ENCODE measurements around the gene GOLGA8M.
"Not testable (repeated sequence)": the region's sequence is repeated elsewhere in the genome, so short reads cannot be mapped to it uniquely, and the experiment has no call there.

Gene GOLGA8M
- 0 to 0.58 (median 0.35) reads per million in 3 donors for total RNA-seq

DNA sequence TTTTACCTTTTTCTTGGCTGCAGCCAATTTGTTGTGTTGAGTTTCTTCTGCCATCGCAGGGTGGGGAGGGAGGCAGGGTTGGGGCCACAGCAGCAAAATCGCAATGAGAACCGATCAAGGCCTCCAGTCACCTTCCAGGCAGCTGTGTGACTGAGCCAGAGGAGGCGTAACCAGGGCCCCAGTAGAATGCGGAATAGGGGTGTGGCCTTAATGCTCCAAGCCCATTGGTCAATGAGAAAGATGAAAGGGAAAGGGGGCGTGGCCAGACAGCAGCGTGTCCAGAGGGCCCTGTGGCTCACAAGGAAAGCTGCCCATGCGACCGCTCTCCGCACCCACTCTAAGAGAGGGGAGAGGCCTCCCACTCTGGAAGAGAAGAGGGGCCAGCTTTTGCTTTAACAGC is at the start of gene GOLGA8M:
TSS of gene GOLGA8M (minus strand) at position 152 of the 400 bp plus-strand sequence. CDS start at position 54, 98 bp downstream.
- H3K36me3 ChIP-seq (ENCODE audit: control insufficient read depth, insufficient read depth, low read length); H3K4me3 ChIP-seq (ENCODE audit: insufficient read depth, low read depth, low read length, poor library complexity, severe bottlenecking); H3K9me3 ChIP-seq (ENCODE audit: control insufficient read depth, low read length); DNase-seq; H3K4me1 ChIP-seq (ENCODE audit: control insufficient read depth, insufficient read depth, low read length, poor library complexity, severe bottlenecking); H3K27me3 ChIP-seq (replicated peaks; ENCODE audit: control insufficient read depth, insufficient read depth, low read length, poor library complexity, severe bottlenecking); H3K27ac ChIP-seq (ENCODE audit: insufficient read depth, low read length, poor library complexity, severe bottlenecking): not testable (repeated sequence)

- H3K27ac ChIP-seq (ENCODE audit: insufficient read depth, low read length, poor library complexity, severe bottlenecking) = not testable (repeated sequence)
These were observed 30.7 kb upstream of the GOLGA8M start for GRCh38 chr15:28742890-28743289.

GRCh38 chr15:28738590-28739292 is 26.5 kb upstream of the GOLGA8M start:
- H3K36me3 ChIP-seq (ENCODE audit: control insufficient read depth, insufficient read depth, low read length); H3K27ac ChIP-seq (ENCODE audit: insufficient read depth, low read length, poor library complexity, severe bottlenecking); DNase-seq; H3K27me3 ChIP-seq (replicated peaks; ENCODE audit: control insufficient read depth, insufficient read depth, low read length, poor library complexity, severe bottlenecking); H3K9me3 ChIP-seq (ENCODE audit: control insufficient read depth, low read length); H3K4me1 ChIP-seq (ENCODE audit: control insufficient read depth, insufficient read depth, low read length, poor library complexity, severe bottlenecking); H3K4me3 ChIP-seq (ENCODE audit: insufficient read depth, low read depth, low read length, poor library complexity, severe bottlenecking): not testable (repeated sequence)

More at GRCh38 chr15:28742890-28743289, 30.7 kb upstream of the GOLGA8M start:
- not testable (repeated sequence) for H3K4me3 ChIP-seq (ENCODE audit: insufficient read depth, low read depth, low read length, poor library complexity, severe bottlenecking); H3K4me1 ChIP-seq (ENCODE audit: control insufficient read depth, insufficient read depth, low read length, poor library complexity, severe bottlenecking); H3K36me3 ChIP-seq (ENCODE audit: control insufficient read depth, insufficient read depth, low read length); DNase-seq; H3K27me3 ChIP-seq (replicated peaks; ENCODE audit: control insufficient read depth, insufficient read depth, low read length, poor library complexity, severe bottlenecking); H3K9me3 ChIP-seq (ENCODE audit: control insufficient read depth, low read length)

GRCh38 chr15:28738200-28738561 is 26.0 kb upstream of the GOLGA8M start:
- not testable (repeated sequence) for H3K4me3 ChIP-seq (ENCODE audit: insufficient read depth, low read depth, low read length, poor library complexity, severe bottlenecking); H3K36me3 ChIP-seq (ENCODE audit: control insufficient read depth, insufficient read depth, low read length); H3K4me1 ChIP-seq (ENCODE audit: control insufficient read depth, insufficient read depth, low read length, poor library complexity, severe bottlenecking); H3K27ac ChIP-seq (ENCODE audit: insufficient read depth, low read length, poor library complexity, severe bottlenecking); H3K27me3 ChIP-seq (replicated peaks; ENCODE audit: control insufficient read depth, insufficient read depth, low read length, poor library complexity, severe bottlenecking); H3K9me3 ChIP-seq (ENCODE audit: control insufficient read depth, low read length); DNase-seq

GRCh38 chr15:28737521-28738199 is 25.4 kb upstream of the GOLGA8M start:
- H3K9me3 ChIP-seq (ENCODE audit: control insufficient read depth, low read length); H3K4me1 ChIP-seq (ENCODE audit: control insufficient read depth, insufficient read depth, low read length, poor library complexity, severe bottlenecking); H3K36me3 ChIP-seq (ENCODE audit: control insufficient read depth, insufficient read depth, low read length); H3K27me3 ChIP-seq (replicated peaks; ENCODE audit: control insufficient read depth, insufficient read depth, low read length, poor library complexity, severe bottlenecking); H3K4me3 ChIP-seq (ENCODE audit: insufficient read depth, low read depth, low read length, poor library complexity, severe bottlenecking): not testable (repeated sequence)
- peak in 1 of 3 donors; percentile 8 for DNase-seq
- peak overlapping the region; percentile 55 for H3K27ac ChIP-seq (ENCODE audit: insufficient read depth, low read length, poor library complexity, severe bottlenecking)

GRCh38 chr15:28728061-28728460 is 15.8 kb upstream of the GOLGA8M start:
- H3K9me3 ChIP-seq (ENCODE audit: control insufficient read depth, low read length); H3K36me3 ChIP-seq (ENCODE audit: control insufficient read depth, insufficient read depth, low read length); DNase-seq; H3K27ac ChIP-seq (ENCODE audit: insufficient read depth, low read length, poor library complexity, severe bottlenecking); H3K4me1 ChIP-seq (ENCODE audit: control insufficient read depth, insufficient read depth, low read length, poor library complexity, severe bottlenecking); H3K4me3 ChIP-seq (ENCODE audit: insufficient read depth, low read depth, low read length, poor library complexity, severe bottlenecking); H3K27me3 ChIP-seq (replicated peaks; ENCODE audit: control insufficient read depth, insufficient read depth, low read length, poor library complexity, severe bottlenecking): not testable (repeated sequence)

DNA sequence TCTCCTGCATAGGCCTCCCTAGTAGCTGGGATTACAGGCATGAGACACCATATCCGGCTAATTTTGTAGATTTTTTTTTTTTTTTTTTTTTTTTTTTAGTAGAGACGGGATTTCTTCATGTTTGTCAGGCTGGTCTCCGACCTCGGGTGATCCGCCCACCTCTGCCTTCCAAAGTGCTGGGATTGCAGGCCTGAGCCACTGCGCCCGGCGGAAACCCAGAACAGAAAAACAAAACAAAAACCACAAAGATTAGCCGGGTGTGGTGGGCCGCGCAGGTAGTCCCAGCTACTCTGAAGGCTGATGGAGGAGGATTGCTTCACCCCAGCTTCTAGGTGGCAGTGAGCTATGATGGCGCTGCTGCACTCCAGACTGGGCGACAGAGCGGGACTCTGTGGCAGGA is 14.8 kb upstream of the GOLGA8M start:
- H3K27me3 ChIP-seq (replicated peaks; ENCODE audit: control insufficient read depth, insufficient read depth, low read length, poor library complexity, severe bottlenecking); H3K4me1 ChIP-seq (ENCODE audit: control insufficient read depth, insufficient read depth, low read length, poor library complexity, severe bottlenecking); H3K9me3 ChIP-seq (ENCODE audit: control insufficient read depth, low read length); H3K27ac ChIP-seq (ENCODE audit: insufficient read depth, low read length, poor library complexity, severe bottlenecking); DNase-seq; H3K36me3 ChIP-seq (ENCODE audit: control insufficient read depth, insufficient read depth, low read length); H3K4me3 ChIP-seq (ENCODE audit: insufficient read depth, low read depth, low read length, poor library complexity, severe bottlenecking): not testable (repeated sequence)

GRCh38 chr15:28726102-28726501 is 13.9 kb upstream of the GOLGA8M start:
- H3K27ac ChIP-seq (ENCODE audit: insufficient read depth, low read length, poor library complexity, severe bottlenecking) = no peak overlapping the region
- H3K9me3 ChIP-seq (ENCODE audit: control insufficient read depth, low read length) = no peaks in the 10 kb centered on the region
- peaks cover 2% of the 10 kb centered on the region for H3K27me3 ChIP-seq (replicated peaks; ENCODE audit: control insufficient read depth, insufficient read depth, low read length, poor library complexity, severe bottlenecking)
- H3K36me3 ChIP-seq (ENCODE audit: control insufficient read depth, insufficient read depth, low read length) = no peaks in the 10 kb centered on the region
- no peak overlapping the region for H3K4me3 ChIP-seq (ENCODE audit: insufficient read depth, low read depth, low read length, poor library complexity, severe bottlenecking)
- no peak for DNase-seq
- H3K4me1 ChIP-seq (ENCODE audit: control insufficient read depth, insufficient read depth, low read length, poor library complexity, severe bottlenecking) = no peaks in the 10 kb centered on the region

DNA sequence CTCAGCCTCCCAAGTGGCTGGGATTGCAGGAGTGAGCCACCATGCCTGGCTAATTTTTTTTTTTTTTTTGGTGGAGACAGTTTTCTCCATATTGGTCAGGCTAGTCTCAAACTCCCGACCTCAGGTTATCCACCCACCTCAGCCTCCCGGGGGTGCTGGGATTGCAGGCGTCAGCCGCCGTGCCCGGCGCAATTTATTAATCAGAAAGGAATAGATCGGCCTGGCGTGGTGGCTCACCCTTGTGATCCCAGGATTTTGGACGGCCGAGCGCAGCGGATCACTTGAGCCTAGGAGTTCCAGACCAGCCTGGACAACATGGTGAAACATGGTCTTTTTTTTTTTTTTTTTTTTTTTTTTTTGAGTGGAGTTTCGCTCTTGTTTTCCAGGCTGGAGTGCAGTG is 13.3 kb upstream of the GOLGA8M start:
- Histone ChIP-seq H3K27me3 (replicated peaks; ENCODE audit: control insufficient read depth, insufficient read depth, low read length, poor library complexity, severe bottlenecking) (peaks cover 2% of the 10 kb centered on the region), H3K4me3 (ENCODE audit: insufficient read depth, low read depth, low read length, poor library complexity, severe bottlenecking) (no peak overlapping the region), H3K36me3 (ENCODE audit: control insufficient read depth, insufficient read depth, low read length) (no peaks in the 10 kb centered on the region), H3K27ac (ENCODE audit: insufficient read depth, low read length, poor library complexity, severe bottlenecking) (no peak overlapping the region), H3K9me3 (ENCODE audit: control insufficient read depth, low read length) (no peaks in the 10 kb centered on the region), H3K4me1 (ENCODE audit: control insufficient read depth, insufficient read depth, low read length, poor library complexity, severe bottlenecking) (no peaks in the 10 kb centered on the region)
- DNase-seq = no peak

DNA sequence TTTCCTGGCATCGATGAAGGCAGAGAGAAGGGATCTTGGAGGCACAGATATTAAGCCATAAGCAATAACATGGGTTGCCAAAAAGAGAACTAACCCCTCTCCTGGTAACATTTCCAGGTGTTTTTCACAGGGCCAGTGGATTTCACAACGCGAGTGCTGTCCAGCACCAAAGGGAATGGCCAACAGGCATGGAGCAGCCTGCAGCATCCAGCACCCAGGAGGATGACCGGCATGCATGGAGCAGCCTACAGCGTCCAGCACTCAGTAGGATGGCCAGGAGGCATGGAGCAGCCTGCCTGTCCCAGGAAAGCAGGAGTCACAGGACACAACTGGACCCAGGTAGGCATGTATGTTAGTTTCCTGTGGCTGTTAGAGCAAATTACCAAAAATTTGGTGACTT is 11.8 kb upstream of the GOLGA8M start:
- not testable (repeated sequence) for H3K36me3 ChIP-seq (ENCODE audit: control insufficient read depth, insufficient read depth, low read length); DNase-seq; H3K4me3 ChIP-seq (ENCODE audit: insufficient read depth, low read depth, low read length, poor library complexity, severe bottlenecking); H3K27ac ChIP-seq (ENCODE audit: insufficient read depth, low read length, poor library complexity, severe bottlenecking); H3K9me3 ChIP-seq (ENCODE audit: control insufficient read depth, low read length); H3K27me3 ChIP-seq (replicated peaks; ENCODE audit: control insufficient read depth, insufficient read depth, low read length, poor library complexity, severe bottlenecking); H3K4me1 ChIP-seq (ENCODE audit: control insufficient read depth, insufficient read depth, low read length, poor library complexity, severe bottlenecking)
